Measurements from ENCODE around the gene DNAH3.
"Not testable (repeated sequence)": the region's sequence is repeated elsewhere in the genome, so short reads cannot be mapped to it uniquely, and the experiment has no call there.

Gene DNAH3

DNA sequence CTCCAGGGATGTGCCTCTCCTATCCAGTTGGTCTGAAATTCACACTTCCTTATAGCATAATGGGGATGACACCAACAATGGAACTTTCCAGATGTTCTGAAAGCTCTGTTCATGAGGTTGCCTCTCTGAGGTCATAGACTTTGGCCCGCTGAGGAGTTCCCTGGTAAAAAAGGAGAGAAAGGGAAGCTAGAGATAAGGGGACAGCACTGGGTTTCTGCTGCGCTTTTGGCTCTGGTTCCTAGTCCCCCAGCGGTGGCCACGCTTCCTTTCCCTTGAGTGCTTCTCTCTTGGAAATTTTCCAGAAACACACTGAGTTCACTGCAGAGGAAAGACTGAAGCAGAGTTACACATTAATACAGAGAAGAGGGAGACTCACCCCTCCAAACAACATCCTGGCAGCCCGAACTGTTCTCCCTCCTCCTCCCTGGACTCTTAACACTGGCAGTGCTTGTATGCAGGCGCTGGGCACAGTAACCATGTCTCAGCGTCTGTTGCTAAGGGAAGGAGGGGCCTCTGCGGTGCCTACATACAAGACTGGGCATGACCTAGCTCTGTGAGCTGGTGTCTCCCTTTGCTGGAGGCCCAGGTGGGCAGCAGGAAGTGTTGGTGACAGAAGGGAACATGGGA, at the start of gene DNAH3:
TSS of gene DNAH3 (minus strand) at position 472 of the 627 bp plus-strand sequence. CDS start 527 bp downstream, outside the sequence.
- no peak for DNase-seq (ENCODE audit: low read depth in 2 of 2)

GRCh38 chr16:21199607-21200218, 49.1 kb upstream of the DNAH3 start:
- no peak for DNase-seq (ENCODE audit: low read depth in 2 of 2)

DNA sequence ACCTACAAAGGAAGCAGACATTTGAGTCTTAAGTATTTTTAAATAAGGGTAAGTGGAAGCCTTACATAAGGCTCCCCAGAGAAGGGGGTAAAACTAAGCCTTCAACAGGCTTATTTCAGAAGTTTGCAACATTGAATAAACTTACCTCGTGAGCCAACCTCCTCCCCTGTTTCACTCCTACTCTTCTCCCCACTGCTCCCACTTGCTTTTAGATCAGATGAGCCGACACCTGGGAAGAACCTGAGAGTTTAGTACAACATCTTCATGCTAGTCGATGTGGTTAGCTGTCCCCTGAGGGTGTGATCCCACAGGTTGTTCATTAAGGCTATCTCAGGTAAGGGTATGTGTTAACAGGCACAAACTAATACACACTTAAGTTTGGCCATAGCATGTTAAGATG, 47.0 kb upstream of the DNAH3 start:
- no peak for DNase-seq (ENCODE audit: low read depth in 2 of 2)

DNA sequence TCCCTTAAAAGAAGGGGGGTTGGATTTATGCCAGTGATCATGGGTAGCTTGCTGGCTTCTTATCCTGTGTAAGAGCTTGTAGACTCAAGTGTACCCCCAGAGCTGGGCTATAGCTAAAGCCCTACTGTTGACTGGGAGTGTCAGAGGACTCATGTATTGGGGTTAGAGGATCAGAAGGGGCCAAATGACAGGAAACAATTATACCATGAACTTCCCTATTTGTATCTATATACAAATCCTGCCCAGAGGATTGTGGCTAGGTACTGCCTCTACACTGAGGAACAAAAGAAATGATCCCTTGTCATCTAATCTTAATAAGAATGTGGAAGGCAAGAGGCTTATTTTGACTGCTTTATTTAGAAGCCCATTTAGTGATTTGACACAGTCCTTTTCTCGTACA, 46.5 kb upstream of the DNAH3 start:
- no peak for DNase-seq (ENCODE audit: low read depth in 2 of 2)

DNA sequence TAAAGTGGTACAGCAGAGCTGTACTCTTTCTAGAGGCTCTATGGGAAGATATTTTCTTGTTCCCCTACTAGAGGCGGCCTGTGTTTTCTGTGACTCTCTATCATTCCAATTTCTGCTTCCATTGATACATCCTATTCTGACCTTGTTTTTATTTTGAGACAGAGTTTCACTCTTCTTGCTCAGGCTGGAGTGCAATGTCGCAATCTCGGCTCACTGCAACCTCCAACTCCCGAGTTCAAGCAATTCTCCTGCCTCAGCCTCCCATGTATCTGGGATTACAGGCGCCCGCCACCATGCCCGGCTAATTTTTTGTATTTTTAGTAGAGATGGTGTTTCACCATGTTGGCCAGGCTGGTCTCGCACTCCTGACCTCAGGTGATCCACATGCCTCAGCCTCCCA, 44.7 kb upstream of the DNAH3 start:
- DNase-seq (ENCODE audit: low read depth in 2 of 2): not testable (repeated sequence)

- no peak for DNase-seq (ENCODE audit: low read depth in 2 of 2)
Observed at GRCh38 chr16:21194771-21195301, 44.2 kb upstream of the DNAH3 start.

- no peak for DNase-seq (ENCODE audit: low read depth in 2 of 2)
Observed at GRCh38 chr16:21192991-21193390, 42.3 kb upstream of the DNAH3 start.

DNA sequence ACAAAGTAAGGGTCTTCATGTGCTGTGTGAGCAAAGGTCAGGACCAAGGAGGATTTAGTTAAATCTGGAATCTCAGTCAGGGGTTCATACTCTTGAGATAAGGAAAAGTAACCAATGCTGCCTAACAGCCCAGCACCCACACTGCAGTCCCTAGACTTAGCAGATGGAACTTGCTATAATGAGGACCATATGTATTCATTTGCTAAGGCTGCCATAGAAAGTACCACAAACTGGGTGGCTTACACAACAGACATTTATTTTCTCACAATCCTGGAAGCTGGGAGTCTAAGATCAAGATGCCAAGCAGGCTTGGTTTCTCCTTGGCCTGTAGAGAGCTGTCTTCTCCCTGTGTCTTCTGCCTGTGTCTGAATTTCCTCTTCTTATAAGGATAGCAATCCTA, 40.0 kb upstream of the DNAH3 start:
- DNase-seq (ENCODE audit: low read depth in 2 of 2): no peak

DNA sequence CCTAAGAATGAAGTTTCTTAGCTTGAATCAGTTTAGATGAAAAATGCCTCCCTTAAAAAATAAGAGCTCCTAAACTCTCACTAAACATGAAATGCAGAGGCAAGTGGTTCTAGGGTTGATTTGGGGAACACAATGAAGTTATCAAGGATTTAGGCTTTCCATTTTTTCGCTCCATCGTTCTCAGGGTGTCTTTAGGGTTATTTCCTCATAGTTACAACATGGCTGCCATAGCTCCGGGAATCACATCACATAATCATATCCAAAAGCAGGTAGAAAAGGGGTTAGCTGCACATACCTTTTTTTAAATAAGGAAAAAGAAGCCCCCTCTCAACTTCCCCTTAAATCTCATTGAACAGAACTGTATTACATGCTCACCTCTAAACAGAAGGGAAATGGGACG, 39.4 kb upstream of the DNAH3 start:
- no peak for DNase-seq (ENCODE audit: low read depth in 2 of 2)

- DNase-seq (ENCODE audit: low read depth in 2 of 2): no peak
Observed at GRCh38 chr16:21189311-21189710, 38.7 kb upstream of the DNAH3 start.

DNA sequence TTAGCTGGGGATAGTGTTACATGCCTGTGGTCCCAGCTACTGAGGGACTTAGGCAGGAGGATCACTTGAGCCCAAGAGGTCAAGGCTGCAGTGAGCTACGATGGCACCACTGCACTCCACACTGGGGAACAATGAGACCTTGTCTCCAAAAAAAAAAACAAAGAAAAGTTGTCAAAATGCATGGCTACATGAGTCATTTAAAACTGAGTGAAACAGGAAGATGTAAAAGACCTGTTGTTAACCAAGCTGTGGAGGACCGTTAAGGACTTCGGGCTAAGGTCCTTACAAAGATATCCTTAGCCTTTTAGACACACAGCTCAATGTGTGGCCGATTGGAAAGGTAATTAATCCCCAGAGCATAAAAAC, 35.7 kb upstream of the DNAH3 start:
- DNase-seq (ENCODE audit: low read depth in 2 of 2): no peak

DNA sequence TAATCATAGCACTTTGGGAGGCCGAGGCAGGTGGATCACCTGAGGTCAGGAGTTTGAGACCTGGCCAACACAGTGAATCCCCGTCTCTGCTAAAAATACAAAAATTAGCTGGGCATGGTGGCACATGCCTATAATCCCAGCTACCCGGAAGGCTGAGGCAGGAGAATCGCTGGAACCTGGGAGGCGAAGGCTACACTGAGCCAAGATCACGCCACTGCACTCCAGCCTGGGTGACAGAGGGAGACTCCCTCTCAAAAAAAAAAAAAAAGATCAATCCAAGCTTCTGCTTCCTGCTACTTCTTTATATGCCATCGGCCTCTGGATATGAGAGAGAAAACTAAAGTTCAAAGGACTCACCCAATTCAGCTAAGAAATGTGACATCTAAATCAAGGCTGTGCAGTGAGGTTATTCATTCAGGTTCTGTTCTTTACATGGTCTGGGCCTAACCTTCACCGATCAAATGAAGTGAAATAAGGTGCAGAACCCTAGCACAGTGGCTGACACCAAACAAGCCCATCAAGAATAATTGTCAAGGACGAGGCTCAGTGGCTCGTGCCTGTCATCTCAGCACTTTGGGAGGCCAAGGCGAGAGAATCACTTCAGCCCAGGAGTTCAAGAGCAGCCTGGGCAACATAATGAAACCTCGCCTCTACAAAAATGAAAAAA, 35.1 kb upstream of the DNAH3 start:
- no peak for DNase-seq (ENCODE audit: low read depth in 2 of 2)

- DNase-seq (ENCODE audit: low read depth in 2 of 2): peak in 1 of 2 donors; percentile 11
Observed at GRCh38 chr16:21184834-21185233, 34.2 kb upstream of the DNAH3 start.

GRCh38 chr16:21183995-21184394, 33.3 kb upstream of the DNAH3 start:
- no peak for DNase-seq (ENCODE audit: low read depth in 2 of 2)

GRCh38 chr16:21179983-21180365, 29.3 kb upstream of the DNAH3 start:
- DNase-seq (ENCODE audit: low read depth in 2 of 2): no peak

DNA sequence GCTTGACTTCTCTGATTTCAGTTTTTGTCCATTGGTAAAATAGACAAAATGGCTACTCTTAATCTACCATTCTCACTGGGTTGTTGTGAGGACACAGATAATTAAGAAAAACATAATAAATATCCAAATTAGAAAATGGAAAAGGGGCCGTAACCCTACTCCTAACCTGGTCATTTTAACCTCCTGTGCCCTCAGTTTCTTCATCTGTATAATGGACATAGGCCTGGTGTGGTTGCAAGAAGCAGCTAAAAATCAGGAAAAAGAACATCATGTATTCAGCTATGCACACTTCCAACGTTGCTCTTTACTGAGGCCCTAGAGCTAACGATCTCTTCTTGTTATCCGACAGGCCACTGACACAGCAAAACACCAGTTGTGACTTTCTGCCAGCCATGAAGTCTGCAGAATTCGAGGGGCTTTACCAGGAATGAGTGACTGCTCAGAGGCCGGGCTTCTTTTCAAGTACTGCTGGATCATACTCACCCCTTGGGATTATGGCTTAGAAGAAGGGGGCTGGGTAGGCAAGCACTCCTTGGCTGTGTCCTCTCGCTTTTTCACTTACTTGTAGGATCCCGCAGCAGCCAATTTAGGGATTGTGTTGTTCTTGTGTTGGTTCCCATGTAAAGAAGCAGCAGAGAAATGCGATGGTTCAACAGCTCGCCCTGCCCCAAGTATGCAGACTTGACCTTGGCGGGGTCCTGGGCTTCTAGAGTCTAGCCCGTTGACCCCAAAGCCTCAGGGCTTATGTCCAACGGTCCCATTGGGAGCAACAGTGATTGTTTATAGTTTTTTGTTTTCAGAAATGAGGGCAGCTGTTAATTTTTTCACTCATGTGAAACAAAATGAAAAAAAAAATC, 28.7 kb upstream of the DNAH3 start:
- no peak for DNase-seq (ENCODE audit: low read depth in 2 of 2)

- DNase-seq (ENCODE audit: low read depth in 2 of 2): no peak
Observed at GRCh38 chr16:21175397-21175796, 24.8 kb upstream of the DNAH3 start.

DNA sequence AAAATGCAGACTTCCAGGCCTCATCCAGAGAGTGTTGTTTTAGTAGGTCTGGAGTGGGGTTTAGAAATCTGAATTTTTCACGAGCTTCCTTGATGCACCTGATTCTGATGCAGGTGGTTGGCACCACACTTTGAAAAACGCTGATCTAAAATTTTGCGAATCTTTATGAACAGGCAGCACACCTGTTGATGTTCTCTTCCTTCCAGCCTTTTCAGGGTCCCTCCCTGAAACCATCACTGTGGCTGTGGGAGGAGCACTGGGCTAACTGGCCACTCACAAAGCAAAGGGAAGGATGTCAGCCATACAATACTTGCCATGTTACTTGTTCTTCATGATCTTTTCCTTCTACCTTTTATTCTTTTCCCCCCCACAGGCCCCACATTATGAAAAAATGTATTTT, 22.0 kb upstream of the DNAH3 start:
- no peak for DNase-seq (ENCODE audit: low read depth in 2 of 2)

DNA sequence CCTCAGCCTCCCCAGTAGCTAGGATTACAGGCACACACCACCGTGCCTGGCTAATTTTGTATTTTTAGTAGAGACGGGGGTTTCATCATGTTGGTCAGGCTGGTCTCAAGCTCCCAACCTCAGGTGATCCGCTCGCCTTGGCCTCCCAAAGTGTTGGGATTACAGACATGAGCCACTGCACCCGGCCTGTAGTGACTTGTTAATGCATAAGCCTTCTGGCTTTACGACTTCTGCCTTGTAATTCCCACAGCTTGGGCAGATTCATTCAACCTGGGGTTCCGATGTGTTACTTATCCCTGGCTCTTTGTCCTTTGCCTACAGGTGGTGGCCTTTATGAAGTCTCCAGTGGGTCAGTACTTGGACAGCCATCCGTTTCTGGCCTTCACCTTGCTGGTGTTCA, 19.5 kb upstream of the DNAH3 start:
- DNase-seq (ENCODE audit: low read depth in 2 of 2): not testable (repeated sequence)

DNA sequence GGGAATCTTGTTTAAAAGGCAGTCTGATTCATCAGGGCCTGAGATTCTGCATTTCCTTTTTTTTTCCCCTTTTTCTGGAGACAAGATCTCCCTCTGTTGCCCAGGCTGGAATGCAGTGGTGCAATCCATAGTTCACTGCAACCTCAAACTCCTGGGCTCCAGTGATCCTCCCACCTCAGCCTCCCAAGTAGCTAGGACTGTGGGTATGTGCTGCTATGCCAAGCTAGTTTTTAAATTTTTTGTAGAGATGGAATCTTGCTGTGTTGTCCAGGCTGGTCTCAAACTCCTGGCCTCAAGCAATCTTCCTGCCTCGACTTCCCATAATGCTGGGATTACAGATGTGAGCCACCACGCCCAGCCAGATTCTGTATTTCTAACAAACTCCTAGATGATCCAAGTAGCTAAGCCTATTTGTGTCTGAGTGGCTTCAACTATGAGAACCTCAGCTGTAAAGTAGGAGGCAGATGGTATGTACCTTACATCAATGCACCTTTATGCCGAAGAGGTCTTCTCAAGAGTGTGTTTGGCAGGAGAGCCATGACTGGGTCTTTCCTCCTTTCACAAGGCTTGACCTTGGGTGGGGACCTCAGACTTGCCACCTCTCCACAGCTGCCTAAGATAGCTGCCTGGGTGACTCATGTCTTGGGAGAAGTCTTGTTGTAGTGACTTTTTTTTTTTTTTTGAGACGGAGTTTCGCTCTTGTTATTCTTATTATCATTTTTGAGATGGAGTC, 18.8 kb upstream of the DNAH3 start:
- no peak for DNase-seq (ENCODE audit: low read depth in 2 of 2)

DNA sequence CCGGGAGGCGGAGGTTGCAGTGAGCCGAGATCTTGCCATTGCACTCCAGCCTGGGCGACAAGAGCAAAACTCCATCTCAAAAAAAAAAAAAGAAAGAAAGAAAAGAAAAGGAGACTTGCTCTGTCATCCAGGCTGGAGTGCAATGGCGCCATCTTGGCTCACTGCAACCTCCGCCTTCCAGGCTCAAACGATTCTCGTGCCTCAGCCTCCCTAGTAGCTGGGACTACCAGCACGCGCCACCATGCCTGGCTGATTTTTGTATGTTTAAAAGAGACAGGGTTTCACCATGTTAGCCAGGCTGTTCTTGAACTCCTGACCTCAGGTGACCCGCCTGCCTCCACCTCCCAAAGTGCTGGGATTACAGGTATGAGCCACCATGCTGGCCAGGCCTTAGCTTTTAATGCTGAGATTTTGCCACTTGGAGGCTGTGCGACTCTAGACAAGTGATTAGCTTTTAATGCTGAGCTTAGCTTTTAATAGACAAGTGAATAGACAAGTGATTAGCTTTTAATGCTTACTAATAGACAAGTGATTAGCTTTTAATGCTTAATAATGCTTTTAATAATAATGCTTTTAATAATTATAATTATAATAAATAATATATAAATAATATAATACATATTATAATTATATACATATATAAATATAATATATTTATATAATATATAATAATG, 17.4 kb upstream of the DNAH3 start:
- no peak for DNase-seq (ENCODE audit: low read depth in 2 of 2)

Measured in stimulated activated CD4-positive, alpha-beta T cell treated with anti-CD3 and anti-CD28 coated beads, Interleukin-4, amount 100 ng/mL, for 48 hours (primary cell).